OCI-LY1 (cell line): Measurements from ENCODE around the gene MYO3B.
"Not testable (repeated sequence)": the region's sequence is repeated elsewhere in the genome, so short reads cannot be mapped to it uniquely, and the experiment has no call there.

Experiments used
- H2AFZ ChIP-seq: fragments of 200-600 bp; sonication (generic), shearing (Covaris generic); 2 replicates; pipeline ENCODE4 v1.6.0; 2014; ENCODE audit warnings: antibody characterized with exemption, mild to moderate bottlenecking, low read length
- H3F3A ChIP-seq: fragments of 200-600 bp; sonication (generic), shearing (Covaris generic); 2 replicates; pipeline ENCODE4 v1.6.0; 2014; ENCODE audit warnings: mild to moderate bottlenecking, antibody characterized with exemption, low read length, moderate library complexity; ENCODE audit not compliant: insufficient read depth
- H3K27ac ChIP-seq: fragments of 200-600 bp; sonication (generic); 2 replicates; pipeline ENCODE4 v1.5.1; 2014; ENCODE audit warnings: low read length, mixed run types, mild to moderate bottlenecking, low read depth; ENCODE audit not compliant: poor library complexity, severe bottlenecking
- H3K27me3 ChIP-seq: fragments of 200-600 bp; sonication (generic); 2 replicates; pipeline ENCODE4 v1.6.0; 2014; ENCODE audit warnings: antibody characterized with exemption, mild to moderate bottlenecking, low read length, moderate library complexity; ENCODE audit not compliant: insufficient read depth
- H3K36me3 ChIP-seq: fragments of 200-600 bp; sonication (generic); 2 replicates; pipeline ENCODE4 v1.6.1; 2014; ENCODE audit warnings: mild to moderate bottlenecking, antibody characterized with exemption, low read length, moderate library complexity, mixed read lengths; ENCODE audit not compliant: insufficient read depth
- H3K4me1 ChIP-seq: fragments of 200-600 bp; sonication (generic); 2 replicates; pipeline ENCODE4 v1.5.1; 2014; ENCODE audit warnings: mild to moderate bottlenecking, low read length, moderate library complexity; ENCODE audit not compliant: insufficient read depth, severe bottlenecking
- H3K4me2 ChIP-seq: fragments of 200-600 bp; sonication (generic), shearing (Covaris generic); 2 replicates; pipeline ENCODE4 v1.6.1; 2014; ENCODE audit warnings: low read length
- H3K4me3 ChIP-seq: fragments of 200-600 bp; sonication (generic); 2 replicates; pipeline ENCODE4 v1.5.1; 2014; ENCODE audit warnings: low read length, low read depth, mild to moderate bottlenecking, mixed read lengths; ENCODE audit not compliant: poor library complexity, severe bottlenecking
- H3K79me2 ChIP-seq: fragments of 200-600 bp; shearing (Covaris generic); 2 replicates; pipeline ENCODE4 v1.6.1; 2016; ENCODE audit warnings: mixed run types, low read length, mixed read lengths; ENCODE audit not compliant: insufficient read depth
- H3K9ac ChIP-seq: fragments of 200-600 bp; sonication (generic), shearing (Covaris generic); 2 replicates; pipeline ENCODE4 v1.6.1; 2014; ENCODE audit warnings: mild to moderate bottlenecking, low read length, mixed read lengths
- H3K9me2 ChIP-seq: fragments of 200-600 bp; sonication (generic), shearing (Covaris generic); 2 replicates; pipeline ENCODE4 v1.6.1; 2014; ENCODE audit warnings: low read depth, mild to moderate bottlenecking, low read length, mixed read lengths
- H3K9me3 ChIP-seq: fragments of 200-600 bp; shearing (Covaris generic); 2 replicates; pipeline ENCODE4 v1.6.1; 2014; ENCODE audit warnings: low read length, mixed read lengths
- H4K20me1 ChIP-seq: fragments of 200-600 bp; sonication (generic), shearing (Covaris generic); 2 replicates; pipeline ENCODE4 v1.6.0; 2016; ENCODE audit warnings: mild to moderate bottlenecking, low read length; ENCODE audit not compliant: insufficient read depth
- CTCF ChIP-seq: fragments of 200-600 bp; sonication (generic), shearing (Covaris generic); IDR thresholded peaks from 2 replicates; pipeline ENCODE4 v1.5.1; 2017; ENCODE audit warnings: mild to moderate bottlenecking, antibody characterized with exemption, low read length, moderate library complexity, mixed read lengths
- EZH2 ChIP-seq: fragments of 200-600 bp; sonication (generic), shearing (Covaris generic); IDR thresholded peaks from 2 replicates; pipeline ENCODE4 v1.8.0; 2017; ENCODE audit warnings: borderline replicate concordance, mixed run types, mild to moderate bottlenecking, antibody characterized with exemption, low read length, moderate library complexity, mixed read lengths

Gene MYO3B

GRCh38 chr2:170276925-170277629, 99.1 kb downstream of the MYO3B start:
- Histone ChIP-seq H3K79me2 (no peaks in the 10 kb centered on the region), H3K4me3 (no peak overlapping the region), H3F3A (no peaks in the 10 kb centered on the region), H3K36me3 (no peaks in the 10 kb centered on the region), H3K9me3 (no peaks in the 10 kb centered on the region), H3K4me2 (no peak overlapping the region), H3K9ac (no peak overlapping the region), H3K9me2 (no peaks in the 10 kb centered on the region), H4K20me1 (no peaks in the 10 kb centered on the region), H3K4me1 (no peaks in the 10 kb centered on the region), H2AFZ (no peak overlapping the region), H3K27me3 (no peaks in the 10 kb centered on the region), H3K27ac (no peak overlapping the region)
- TF ChIP-seq CTCF (no peak), EZH2 (no peak)

- H3K9me3 ChIP-seq = no peaks in the 10 kb centered on the region
- peaks cover 4% of the 10 kb centered on the region for H3K4me1 ChIP-seq
- no peaks in the 10 kb centered on the region for H3K36me3 ChIP-seq
- H3K4me3 ChIP-seq = no peak overlapping the region
- H3K27me3 ChIP-seq = no peaks in the 10 kb centered on the region
- no peaks in the 10 kb centered on the region for H3K9me2 ChIP-seq
- no peaks in the 10 kb centered on the region for H3F3A ChIP-seq
- H4K20me1 ChIP-seq = no peaks in the 10 kb centered on the region
- H3K9ac ChIP-seq = no peak overlapping the region
- TF ChIP-seq CTCF = no peak
- no peak for TF ChIP-seq EZH2
- H3K4me2 ChIP-seq = no peak overlapping the region
- H3K27ac ChIP-seq = no peak overlapping the region
- no peaks in the 10 kb centered on the region for H3K79me2 ChIP-seq
- H2AFZ ChIP-seq = no peak overlapping the region
Measured at GRCh38 chr2:170277951-170278350, 100.0 kb downstream of the MYO3B start.

GRCh38 chr2:170279615-170280014, 101.7 kb downstream of the MYO3B start:
- H3K79me2 ChIP-seq, H4K20me1 ChIP-seq, H3K27me3 ChIP-seq, H3K4me3 ChIP-seq, H3K9ac ChIP-seq, H3F3A ChIP-seq, H3K9me2 ChIP-seq, H3K36me3 ChIP-seq, H3K4me2 ChIP-seq, H3K9me3 ChIP-seq, H3K27ac ChIP-seq, H2AFZ ChIP-seq: not testable (repeated sequence)
- H3K4me1 ChIP-seq = peaks cover 12% of the 10 kb centered on the region

GRCh38 chr2:170282851-170283250, 104.9 kb downstream of the MYO3B start:
- Histone ChIP-seq H4K20me1 (no peaks in the 10 kb centered on the region), H3K79me2 (no peaks in the 10 kb centered on the region), H3K36me3 (no peaks in the 10 kb centered on the region), H3K4me1 (peaks cover 12% of the 10 kb centered on the region), H3K27ac (no peak overlapping the region), H3K27me3 (no peaks in the 10 kb centered on the region), H3K4me2 (no peak overlapping the region), H3K9me3 (no peaks in the 10 kb centered on the region), H3F3A (no peaks in the 10 kb centered on the region), H3K9me2 (no peaks in the 10 kb centered on the region), H3K4me3 (no peak overlapping the region), H3K9ac (no peak overlapping the region), H2AFZ (no peak overlapping the region)
- no peak for TF ChIP-seq EZH2
